Keratinocyte (primary cell): ENCODE measurements around the gene EPHB3. TPM values are rescaled to one million over a fixed set of nuclear protein-coding genes. Genes with fewer than 3 reads are reported as not detected.

Experiments
- DNase-seq: peaks from one replicate; pipeline ENCODE4 v3.0.0-alpha.2; 2011; ENCODE audit warnings: low read depth, missing footprints, low spot score
- FAIRE-seq: peaks from 2 replicates; lab custom pipeline; 2011; peaks lifted over from hg19 to GRCh38; lab: Jason Lieb, UNC
- H2AFZ ChIP-seq: 2 replicates; pipeline ENCODE4 v1.6.0; 2012; ENCODE audit warnings: low read length, control low read depth, inconsistent platforms; ENCODE audit not compliant: control insufficient read depth
- H3K27ac ChIP-seq: 2 replicates; pipeline ENCODE4 v1.5.1; 2011; ENCODE audit warnings: low read length; ENCODE audit not compliant: control insufficient read depth, insufficient read depth
- H3K27me3 ChIP-seq: 3 replicates; pipeline ENCODE4 v1.6.0; 2011; ENCODE audit warnings: low read length; ENCODE audit not compliant: control insufficient read depth, insufficient read depth; ENCODE audit errors: extremely low read depth
- H3K36me3 ChIP-seq, 2 experiments: 2 replicates in 1 of 2; 3 replicates in 1 of 2; pipeline ENCODE4 v1.5.1; 2011; ENCODE audit warnings: low read length in 2 of 2, mild to moderate bottlenecking in 1 of 2; ENCODE audit not compliant: control insufficient read depth in 2 of 2, insufficient read depth in 2 of 2; ENCODE audit errors: extremely low read depth in 1 of 2
- H3K4me1 ChIP-seq: 3 replicates; pipeline ENCODE4 v1.5.1; 2011; ENCODE audit warnings: low read length; ENCODE audit not compliant: control insufficient read depth, insufficient read depth; ENCODE audit errors: extremely low read depth
- H3K4me2 ChIP-seq: 3 replicates; pipeline ENCODE4 v1.6.0; 2011; ENCODE audit warnings: low read depth, low read length; ENCODE audit not compliant: control insufficient read depth, insufficient read depth; ENCODE audit errors: extremely low read depth
- H3K4me3 ChIP-seq, 3 experiments: fragments of 200-600 bp in 1 of 3; sonication (generic) in 1 of 3; 2 replicates in 2 of 3; 3 replicates in 1 of 3; pipeline ENCODE4 v1.5.1; 2011 to 2016; ENCODE audit warnings: low read length in 3 of 3, mild to moderate bottlenecking in 3 of 3, control low read depth in 2 of 3, inconsistent platforms in 1 of 3, low read depth in 1 of 3, mixed read lengths in 1 of 3, mixed run types in 1 of 3, moderate library complexity in 1 of 3; ENCODE audit not compliant: control insufficient read depth in 2 of 3, insufficient read depth in 2 of 3; ENCODE audit errors: extremely low read depth in 1 of 3
- H3K79me2 ChIP-seq: 2 replicates; pipeline ENCODE4 v1.6.0; 2012; ENCODE audit warnings: low read length; ENCODE audit not compliant: control insufficient read depth, insufficient read depth
- H3K9ac ChIP-seq: 3 replicates; pipeline ENCODE4 v1.6.0; 2011; ENCODE audit warnings: low read length; ENCODE audit not compliant: control insufficient read depth, insufficient read depth; ENCODE audit errors: extremely low read depth
- H3K9me1 ChIP-seq: 3 replicates; pipeline ENCODE4 v1.6.0; 2011; ENCODE audit warnings: low read length; ENCODE audit not compliant: control insufficient read depth, insufficient read depth; ENCODE audit errors: extremely low read depth
- H3K9me3 ChIP-seq: 2 replicates; pipeline ENCODE4 v1.5.1; 2012; ENCODE audit warnings: low read depth, low read length; ENCODE audit not compliant: control insufficient read depth
- H4K20me1 ChIP-seq: 3 replicates; pipeline ENCODE4 v1.6.0; 2011; ENCODE audit warnings: low read length; ENCODE audit not compliant: control insufficient read depth, insufficient read depth; ENCODE audit errors: extremely low read depth
- EZH2 ChIP-seq: IDR thresholded peaks from one replicate; pipeline ENCODE4 v1.6.1; 2012; ENCODE audit warnings: inconsistent platforms, mild to moderate bottlenecking, low read length, moderate library complexity
- dilution Hi-C: fragments of 300-500 bp; cut with MboI; formaldehyde crosslinking; loops from one replicate; pipeline ENCODE4 v1.7.0; 2020; ENCODE audit warnings: low sequenced_read_pairs; ENCODE audit not compliant: extremely low pct_ligation_motif_present
- polyA plus RNA-seq, 5 experiments: library from polyadenylated mRNA; depleted of rRNA in 3 of 5; stranded (reverse) in 3 of 5; stranded (forward) in 1 of 5; unstranded in 1 of 5; fragments of >200 nt; gene quantifications; 1 replicate in 1 of 5; 2 replicates in 3 of 5; 3 replicates in 1 of 5; pipeline versions ENCODE4 v1.2.1 to v1.2.3, GENCODE V29; 2011 to 2012; ENCODE audit warnings: missing spikeins in 2 of 5, low read depth in 1 of 5, low replicate concordance in 1 of 5
- TF ChIP-seq, protein P1 (sequence below), 3 experiments: IDR thresholded peaks in 1 of 3; conservative IDR thresholded peaks in 1 of 3; optimal IDR thresholded peaks in 1 of 3; 2 replicates in 2 of 3; 3 replicates in 1 of 3; pipeline versions ENCODE3 to v1.5.1; 2011; ENCODE audit warnings: low read length in 3 of 3, mild to moderate bottlenecking in 3 of 3, moderate library complexity in 2 of 3, control low read depth in 1 of 3, inconsistent platforms in 1 of 3; ENCODE audit not compliant: insufficient read depth in 2 of 3; ENCODE audit errors: extremely low read depth in 1 of 3

EPHB3 gene
- polyA plus RNA-seq, 1 donor (not counting 4 experiments of a cell fraction or from before 2014, with no cell fraction given) = 2.2 TPM

GRCh38 chr3:184590795-184591194, 29.2 kb downstream of the EPHB3 start:
- no peak for TF ChIP-seq EZH2
- TF ChIP-seq, protein P1, sequence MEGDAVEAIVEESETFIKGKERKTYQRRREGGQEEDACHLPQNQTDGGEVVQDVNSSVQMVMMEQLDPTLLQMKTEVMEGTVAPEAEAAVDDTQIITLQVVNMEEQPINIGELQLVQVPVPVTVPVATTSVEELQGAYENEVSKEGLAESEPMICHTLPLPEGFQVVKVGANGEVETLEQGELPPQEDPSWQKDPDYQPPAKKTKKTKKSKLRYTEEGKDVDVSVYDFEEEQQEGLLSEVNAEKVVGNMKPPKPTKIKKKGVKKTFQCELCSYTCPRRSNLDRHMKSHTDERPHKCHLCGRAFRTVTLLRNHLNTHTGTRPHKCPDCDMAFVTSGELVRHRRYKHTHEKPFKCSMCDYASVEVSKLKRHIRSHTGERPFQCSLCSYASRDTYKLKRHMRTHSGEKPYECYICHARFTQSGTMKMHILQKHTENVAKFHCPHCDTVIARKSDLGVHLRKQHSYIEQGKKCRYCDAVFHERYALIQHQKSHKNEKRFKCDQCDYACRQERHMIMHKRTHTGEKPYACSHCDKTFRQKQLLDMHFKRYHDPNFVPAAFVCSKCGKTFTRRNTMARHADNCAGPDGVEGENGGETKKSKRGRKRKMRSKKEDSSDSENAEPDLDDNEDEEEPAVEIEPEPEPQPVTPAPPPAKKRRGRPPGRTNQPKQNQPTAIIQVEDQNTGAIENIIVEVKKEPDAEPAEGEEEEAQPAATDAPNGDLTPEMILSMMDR (optimal IDR thresholded peaks at IDR 0.05 in 1 of 3, IDR thresholded peaks at IDR 0.05 in 1 of 3, conservative IDR thresholded peaks at IDR 0.05 in 1 of 3; ENCODE audit: extremely low read depth in 1 of 3, insufficient read depth in 2 of 3, low read length in 3 of 3) = no peak
- Histone ChIP-seq H3K27me3 (no peaks in the 10 kb centered on the region), H3K9me3 (no peaks in the 10 kb centered on the region), H3K27ac (no peak overlapping the region), H2AFZ (no peak overlapping the region), H4K20me1 (no peaks in the 10 kb centered on the region), H3K4me1 (peaks cover 10% of the 10 kb centered on the region), H3K4me3 (no peak overlapping the region), H3K9me1 (no peaks in the 10 kb centered on the region), H3K4me2 (no peak overlapping the region), H3K79me2 (no peaks in the 10 kb centered on the region), H3K36me3 (no peaks in the 10 kb centered on the region), H3K9ac (no peak overlapping the region)
- FAIRE-seq (no peak), DNase-seq (no peak)
- dilution Hi-C loops = no loop called here

- Histone ChIP-seq H3K4me2 (no peak overlapping the region), H3K4me1 (peaks cover 10% of the 10 kb centered on the region), H3K9me3 (no peaks in the 10 kb centered on the region), H3K36me3 (no peaks in the 10 kb centered on the region), H3K4me3 (no peak overlapping the region), H4K20me1 (no peaks in the 10 kb centered on the region), H3K9me1 (no peaks in the 10 kb centered on the region), H3K27me3 (no peaks in the 10 kb centered on the region), H3K27ac (no peak overlapping the region), H2AFZ (no peak overlapping the region), H3K9ac (no peak overlapping the region), H3K79me2 (no peaks in the 10 kb centered on the region)
- no peak for DNase-seq
- dilution Hi-C loops = no loop called here
- no peak for TF ChIP-seq EZH2
- TF ChIP-seq, protein P1 (optimal IDR thresholded peaks at IDR 0.05 in 1 of 3, IDR thresholded peaks at IDR 0.05 in 1 of 3, conservative IDR thresholded peaks at IDR 0.05 in 1 of 3; ENCODE audit: extremely low read depth in 1 of 3, insufficient read depth in 2 of 3, low read length in 3 of 3) = peak in 1 of 3 experiments; percentile 37
- no peak for FAIRE-seq
Measured at GRCh38 chr3:184591789-184592188, 30.2 kb downstream of the EPHB3 start.
